H4 (cell line): Measurements from ENCODE around the gene CORIN. TPM values are rescaled to one million over a fixed set of nuclear protein-coding genes. Genes with fewer than 3 reads are reported as not detected.
A peak's percentile ranks its signal among the peaks of the same experiment; 100 is the strongest.

ENCODE experiments used
- DNase-seq: peaks from one replicate; pipeline ENCODE4 v3.0.0-alpha.2; 2015; ENCODE audit warnings: low spot score
- total RNA-seq: library from RNA; depleted of rRNA; stranded (reverse); fragments of >200 nt; shearing (Covaris generic); gene quantifications from 2 replicates; pipeline ENCODE4 v1.2.3, GENCODE V29; 2014

CORIN gene
- total RNA-seq, 1 experiment from 2014 or later: 0.25 TPM

GRCh38 chr4:47642191-47642830 is 195.6 kb downstream of the CORIN start:
- no peak for DNase-seq

- no peak for DNase-seq
These were observed 196.1 kb downstream of the CORIN start for GRCh38 chr4:47641755-47642154.

GRCh38 chr4:47640911-47641310 is 197.0 kb downstream of the CORIN start:
- no peak for DNase-seq

GRCh38 chr4:47639531-47639930 is 198.3 kb downstream of the CORIN start:
- DNase-seq: peak; percentile 23

- no peak for DNase-seq
These were observed 206.7 kb downstream of the CORIN start for GRCh38 chr4:47631161-47631560.

GRCh38 chr4:47624031-47624441 is 213.8 kb downstream of the CORIN start:
- no peak for DNase-seq

- no peak for DNase-seq
These were observed 216.7 kb downstream of the CORIN start for GRCh38 chr4:47621181-47621580.

- DNase-seq: no peak
These were observed 218.2 kb downstream of the CORIN start for GRCh38 chr4:47619691-47620090.

GRCh38 chr4:47617607-47618006 is 220.3 kb downstream of the CORIN start:
- no peak for DNase-seq

GRCh38 chr4:47615385-47615784 is 222.5 kb downstream of the CORIN start:
- DNase-seq: no peak

GRCh38 chr4:47612116-47613023 is 225.5 kb downstream of the CORIN start:
- no peak for DNase-seq

GRCh38 chr4:47606482-47606881 is 231.4 kb downstream of the CORIN start:
- no peak for DNase-seq

GRCh38 chr4:47598896-47599295 is 239.0 kb downstream of the CORIN start:
- DNase-seq: no peak

- DNase-seq: no peak
These were observed 239.5 kb downstream of the CORIN start for GRCh38 chr4:47598320-47598719.

GRCh38 chr4:47597696-47598095 is 240.2 kb downstream of the CORIN start:
- no peak for DNase-seq

- no peak for DNase-seq
These were observed 247.5 kb downstream of the CORIN start for GRCh38 chr4:47590325-47590724.

GRCh38 chr4:47579235-47579634 is 258.6 kb downstream of the CORIN start:
- DNase-seq: no peak

- no peak for DNase-seq
These were observed 259.9 kb downstream of the CORIN start for GRCh38 chr4:47577779-47578553.

- no peak for DNase-seq
These were observed 264.9 kb downstream of the CORIN start for GRCh38 chr4:47572981-47573380.

- DNase-seq: no peak
These were observed 267.1 kb downstream of the CORIN start for GRCh38 chr4:47570816-47571215.

GRCh38 chr4:47567511-47567910 is 270.4 kb downstream of the CORIN start:
- no peak for DNase-seq

GRCh38 chr4:47566969-47567368 is 270.9 kb downstream of the CORIN start:
- DNase-seq: no peak
